NCI-H2171 (cell line): ENCODE data around the gene FCHSD2.
"Not testable (repeated sequence)": the region's sequence is repeated elsewhere in the genome, so short reads cannot be mapped to it uniquely, and the experiment has no call there.

Experiments
- DNase-seq: peaks from one replicate; lab custom pipeline; 2025; lab: John Stamatoyannopoulos, UW

Gene FCHSD2

GRCh38 chr11:72834905-72835304 is 307.2 kb downstream of the FCHSD2 start:
- no peak for DNase-seq

- no peak for DNase-seq
These were observed 308.2 kb downstream of the FCHSD2 start for GRCh38 chr11:72833811-72834493.

DNA sequence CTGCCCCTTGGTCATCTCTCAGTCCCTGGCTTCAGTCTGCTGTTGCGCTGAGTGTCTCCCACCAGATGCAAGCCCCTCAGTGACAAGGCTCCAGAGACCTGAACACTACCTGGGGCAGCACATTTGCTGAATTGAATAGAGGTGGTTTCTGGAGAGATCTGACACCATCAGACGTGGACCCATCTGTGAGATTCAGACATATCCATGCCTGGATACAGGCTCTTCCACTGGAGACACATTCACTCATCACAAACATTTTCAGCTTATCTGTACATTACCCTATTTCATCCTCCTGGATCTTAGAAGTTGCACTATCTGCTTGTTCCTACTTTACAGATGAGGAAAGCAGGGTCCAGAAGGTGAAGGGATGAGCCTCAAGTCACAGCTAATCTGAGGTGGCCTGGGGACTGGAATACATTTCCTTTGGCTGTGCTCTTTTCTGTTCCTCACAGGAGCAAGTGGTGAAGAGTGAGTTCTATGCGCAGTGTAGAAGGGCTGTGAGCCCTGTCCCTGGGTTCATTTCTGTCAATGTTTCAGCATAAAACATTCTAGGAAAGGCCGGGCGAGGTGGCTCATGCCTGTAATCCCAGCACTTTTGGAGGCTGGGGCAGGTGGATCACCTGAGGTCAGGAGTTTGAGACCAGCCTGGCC is 308.9 kb downstream of the FCHSD2 start:
- DNase-seq = no peak

DNA sequence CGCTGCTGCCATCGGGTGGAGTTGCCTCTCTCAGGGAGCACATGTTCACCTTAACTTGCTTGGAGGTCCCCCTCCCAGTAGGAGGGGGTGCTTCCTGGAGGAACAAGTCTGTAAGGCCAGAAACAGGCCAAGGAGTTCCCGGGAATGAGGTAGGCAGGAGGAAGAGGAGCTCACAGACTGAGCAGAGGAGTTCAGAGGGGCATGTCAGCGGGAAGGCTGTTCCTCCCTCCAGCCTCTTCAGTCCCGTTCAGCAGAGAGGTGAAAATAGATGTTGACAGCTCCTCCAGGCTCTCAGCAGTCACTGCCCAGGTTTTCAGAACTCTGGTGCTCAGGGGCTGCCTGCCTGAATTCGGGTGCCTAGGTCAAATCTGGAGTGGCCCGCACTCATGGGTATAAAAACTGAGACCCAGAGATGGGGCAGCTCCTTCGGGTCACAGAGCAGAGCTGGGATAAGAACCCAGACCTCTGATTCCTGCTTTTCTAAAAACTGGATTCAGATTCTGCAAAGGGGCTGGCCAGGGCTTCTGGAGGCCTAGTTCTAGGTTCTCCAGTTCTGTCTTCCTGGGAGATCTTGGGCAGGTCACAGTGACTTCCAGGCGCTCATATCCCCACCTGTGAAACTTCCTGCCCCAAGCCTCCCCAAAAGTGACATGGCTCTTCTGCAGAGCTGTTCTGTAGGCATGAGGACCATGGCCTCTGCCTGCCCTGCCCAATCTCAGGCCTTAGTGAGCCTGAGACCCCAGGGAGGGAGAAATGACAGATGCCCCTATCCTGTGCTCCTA is 309.6 kb downstream of the FCHSD2 start:
- DNase-seq = no peak

DNA sequence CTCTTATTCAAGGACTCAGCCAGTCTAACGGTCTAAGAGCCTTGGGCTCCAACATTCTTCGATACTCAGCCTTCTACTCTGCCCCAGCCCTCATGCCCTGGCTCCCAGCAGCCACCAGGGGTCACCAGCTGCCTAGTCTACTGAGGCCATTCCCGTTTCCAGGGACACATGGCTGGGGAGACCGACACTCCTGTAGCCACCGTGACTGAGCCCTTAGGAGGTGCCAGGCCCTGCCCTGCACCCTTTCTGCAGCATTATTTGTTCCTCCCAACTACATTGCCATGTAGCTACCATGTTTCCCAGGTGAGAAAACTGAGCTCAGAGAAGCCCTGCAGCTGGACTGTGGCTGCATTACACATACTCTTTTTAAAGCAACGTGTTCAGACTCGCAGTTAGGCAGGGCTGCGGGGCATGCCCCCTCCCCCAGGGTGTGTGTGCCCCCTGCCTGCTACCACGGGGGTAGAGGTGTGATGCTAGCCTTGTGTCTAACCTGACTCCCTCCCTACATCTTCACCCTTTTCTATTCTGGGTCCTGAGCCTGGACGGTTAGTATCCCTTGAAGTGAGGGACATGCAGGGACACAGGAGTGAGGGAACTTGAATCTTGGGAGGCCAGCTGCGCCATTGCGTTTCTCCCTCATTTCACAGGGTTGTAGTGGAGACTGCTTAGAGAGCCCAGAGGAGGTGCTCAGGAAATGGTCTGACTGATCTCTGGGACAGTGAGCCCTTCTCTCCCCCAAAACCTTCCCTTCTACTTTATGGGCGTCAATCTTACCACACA is 310.4 kb downstream of the FCHSD2 start:
- DNase-seq = peak; percentile 78

DNA sequence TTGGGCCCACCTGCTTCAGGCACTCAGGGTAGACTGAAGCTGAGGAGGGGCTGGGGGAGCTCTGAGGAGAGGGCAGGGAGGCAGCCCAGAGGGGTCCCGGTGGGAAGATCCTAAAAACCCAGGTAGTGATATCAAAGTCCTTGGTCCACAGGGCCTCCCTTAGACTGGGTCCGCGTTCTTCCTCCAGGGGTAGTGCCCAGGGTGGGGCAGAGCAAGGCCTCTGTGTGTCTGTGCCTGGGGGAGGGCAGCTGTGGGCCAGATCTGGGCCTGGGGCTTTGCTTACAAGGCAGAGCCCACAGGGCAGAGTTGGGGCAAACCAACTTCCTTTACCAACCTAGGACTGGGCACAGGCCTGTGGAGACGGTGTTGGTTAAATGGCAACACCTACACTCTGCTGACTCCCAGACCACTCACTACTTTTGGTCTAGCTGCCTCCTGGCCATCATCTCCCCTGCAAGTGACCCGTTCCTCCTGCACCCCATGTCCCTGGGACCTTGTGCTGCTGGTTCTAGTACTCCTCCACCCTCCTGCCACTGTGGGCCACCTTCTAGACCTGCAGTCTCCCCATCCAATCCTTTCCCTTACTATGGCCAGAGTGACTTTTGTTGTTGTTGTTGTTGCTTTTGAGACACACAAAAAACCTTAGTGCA is 312.1 kb downstream of the FCHSD2 start:
- DNase-seq = no peak

DNA sequence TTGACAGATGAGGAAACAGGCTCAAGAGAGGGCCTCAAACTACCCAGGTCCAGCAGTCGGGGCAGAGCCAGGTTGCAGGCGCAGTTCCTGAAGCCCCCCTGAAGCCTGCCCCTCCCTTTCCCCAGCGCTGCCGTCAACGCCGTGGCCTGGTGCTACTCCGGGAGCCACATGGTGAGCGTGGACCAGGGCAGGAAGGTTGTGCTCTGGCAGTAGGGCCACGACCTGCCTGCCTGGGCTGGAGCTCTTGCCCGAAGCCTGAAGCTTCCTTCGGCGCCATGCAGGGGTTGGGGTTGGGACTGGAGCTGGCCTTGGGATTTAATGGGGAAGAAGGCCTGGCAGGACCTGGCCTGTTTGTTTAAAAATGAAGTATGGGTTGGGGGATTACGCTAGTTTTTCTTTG is 312.9 kb downstream of the FCHSD2 start:
- DNase-seq = no peak

DNA sequence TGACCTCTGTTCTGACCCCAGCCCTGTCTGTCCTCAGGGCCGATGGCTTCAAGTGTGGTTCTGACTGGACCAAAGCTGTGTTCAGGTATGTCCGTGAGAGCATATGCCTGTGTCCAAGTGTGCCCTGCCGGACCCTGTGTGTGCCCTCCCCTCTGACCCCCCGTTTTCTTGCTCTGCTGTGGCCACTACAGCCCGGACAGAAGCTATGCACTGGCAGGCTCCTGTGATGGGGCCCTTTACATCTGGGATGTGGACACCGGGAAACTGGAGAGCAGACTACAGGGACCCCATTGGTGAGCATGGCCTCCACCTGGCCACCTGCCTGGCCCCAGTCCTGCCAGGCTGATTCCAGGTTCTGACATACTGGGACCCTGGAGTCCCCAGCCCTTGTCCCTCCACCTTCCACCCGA is 313.4 kb downstream of the FCHSD2 start:
- no peak for DNase-seq

DNA sequence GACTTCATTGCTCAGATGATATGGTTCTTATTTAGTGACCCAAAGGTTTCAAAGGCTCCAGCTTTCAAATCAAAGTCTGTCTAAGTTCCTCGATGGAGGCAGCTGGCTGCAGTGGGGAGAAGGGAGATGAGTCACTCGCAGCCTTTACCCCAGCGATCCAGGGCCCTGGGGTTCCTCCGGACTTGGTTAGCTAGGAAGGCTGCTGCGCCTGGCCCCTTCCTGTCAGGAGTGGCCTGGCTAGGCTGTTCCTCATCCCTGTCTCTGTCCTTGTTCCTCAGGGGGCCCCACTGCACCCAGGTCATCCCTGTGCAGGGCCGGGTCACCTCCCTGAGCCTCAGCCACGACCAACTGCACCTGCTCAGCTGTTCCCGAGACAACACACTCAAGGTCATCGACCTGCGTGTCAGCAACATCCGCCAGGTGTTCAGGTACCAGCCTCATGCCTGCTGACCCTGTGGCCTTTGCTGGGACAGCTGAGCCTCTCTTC is 314.0 kb downstream of the FCHSD2 start:
- no peak for DNase-seq

DNA sequence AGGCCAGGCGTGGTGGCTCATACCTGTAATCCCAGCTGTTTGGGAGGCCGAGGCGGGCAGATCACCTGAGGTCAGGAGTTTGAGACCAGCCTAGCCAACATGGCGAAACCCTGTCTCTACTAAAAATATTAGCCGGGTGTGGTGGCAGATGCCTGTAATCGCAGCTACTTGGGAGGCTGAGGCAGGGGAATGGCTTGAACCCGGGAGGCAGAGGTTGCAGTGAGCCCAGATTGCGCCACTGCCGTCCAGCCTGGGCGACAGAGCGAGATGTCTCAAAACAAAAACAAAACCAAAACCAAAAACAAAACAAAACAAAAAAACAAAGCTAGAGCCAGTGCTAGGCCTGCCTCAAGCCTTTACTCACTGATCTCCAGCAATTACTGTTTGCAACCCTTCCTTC is 314.5 kb downstream of the FCHSD2 start:
- not testable (repeated sequence) for DNase-seq

- DNase-seq = no peak
These were observed 315.1 kb downstream of the FCHSD2 start for GRCh38 chr11:72826942-72827480.

GRCh38 chr11:72826191-72826941 is 315.8 kb downstream of the FCHSD2 start:
- DNase-seq = no peak

GRCh38 chr11:72825661-72826060 is 316.5 kb downstream of the FCHSD2 start:
- no peak for DNase-seq

DNA sequence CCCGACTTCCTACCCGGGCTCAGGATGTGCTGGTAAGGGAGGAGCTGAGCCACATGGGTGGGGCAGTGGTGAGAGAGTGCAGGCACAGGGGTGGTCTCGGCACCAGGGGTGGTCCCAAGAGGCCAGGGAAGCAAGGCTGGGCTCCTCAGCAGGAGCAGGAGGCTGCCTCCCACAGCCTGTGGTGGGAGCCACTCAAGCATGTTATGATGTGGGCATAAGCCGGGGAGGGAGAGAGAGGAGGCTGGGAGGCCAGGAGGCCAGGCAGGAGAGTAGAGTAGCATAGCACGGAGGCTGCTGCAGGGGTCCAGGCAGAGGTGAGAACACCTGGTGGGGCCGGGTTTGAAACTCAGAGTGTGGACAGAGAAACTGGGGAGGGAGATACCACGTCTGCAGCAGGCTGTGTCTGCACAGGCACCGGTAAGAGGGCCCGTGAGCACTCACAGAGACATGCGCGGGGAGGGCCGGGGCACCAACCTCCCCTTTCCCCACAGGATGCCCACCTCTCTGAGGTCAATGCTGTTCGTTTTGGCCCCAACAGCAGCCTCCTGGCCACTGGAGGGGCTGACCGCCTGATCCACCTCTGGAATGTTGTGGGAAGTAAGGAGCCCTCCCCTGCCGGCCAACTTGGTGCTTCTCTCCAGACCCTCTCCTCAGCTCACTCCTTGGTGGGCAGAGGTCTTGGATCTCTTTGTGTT is 317.2 kb downstream of the FCHSD2 start:
- no peak for DNase-seq

- DNase-seq = no peak
These were observed 318.1 kb downstream of the FCHSD2 start for GRCh38 chr11:72824020-72824419.

DNA sequence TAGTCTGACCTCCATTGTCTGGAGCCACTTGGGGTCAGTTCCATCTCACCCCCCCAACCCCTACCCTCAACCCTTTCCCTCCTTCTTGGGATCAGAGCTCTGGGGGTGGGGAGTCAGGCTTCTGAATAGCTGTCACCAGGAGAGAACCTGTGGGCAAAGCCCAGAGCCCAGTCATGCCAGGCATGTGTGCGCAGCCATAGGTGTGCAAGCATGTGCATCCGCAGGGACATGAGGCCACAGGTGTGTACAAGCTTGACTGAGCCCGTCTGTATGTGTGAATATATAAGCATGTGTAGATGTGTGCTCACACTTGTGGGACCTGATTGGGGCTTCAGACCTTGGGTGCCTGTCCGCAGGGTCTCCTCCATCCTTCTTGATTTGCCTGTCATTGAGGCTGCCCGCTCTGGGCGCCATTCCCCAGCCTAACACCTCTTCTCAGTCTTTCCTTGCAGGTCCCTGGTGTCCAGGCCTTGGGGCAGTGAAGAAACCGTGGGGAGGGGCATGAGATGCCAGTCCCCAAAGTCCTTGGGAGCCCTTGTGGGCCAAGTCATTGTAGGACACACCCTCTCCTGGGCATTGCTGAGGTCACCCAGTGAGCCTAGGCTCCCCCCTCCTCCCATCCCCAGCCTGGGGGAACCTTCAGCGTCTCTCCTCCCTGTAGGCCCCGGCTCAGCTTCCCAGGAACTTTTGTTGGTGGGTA is 318.9 kb downstream of the FCHSD2 start:
- DNase-seq = no peak

GRCh38 chr11:72821920-72822799 is 320.0 kb downstream of the FCHSD2 start:
- peak; percentile 91 for DNase-seq

- DNase-seq = peak; percentile 89
These were observed 320.7 kb downstream of the FCHSD2 start for GRCh38 chr11:72821221-72821919.
